Measurements from ENCODE around the gene IZUMO4. TPM values are rescaled to one million over a fixed set of nuclear protein-coding genes. Genes with fewer than 3 reads are reported as not detected.

Gene IZUMO4
- total RNA-seq, 2 experiments from 2014 or later, result 17.4 to 17.9 TPM

- Mint-ChIP-seq H3K27me3 (no peaks in the 10 kb centered on the region), H3K4me1 (ENCODE audit: low read depth) (peaks cover 33% of the 10 kb centered on the region), H3K4me3 (peak overlapping the region; percentile 90), H3K36me3 (ENCODE audit: low read depth) (peaks cover 26% of the 10 kb centered on the region), H3K27ac (peak overlapping the region; percentile 85), H3K9me3 (no peaks in the 10 kb centered on the region)
- Histone ChIP-seq H3K27ac (ENCODE audit: low read depth in 1 of 2, low read length in 2 of 2) (peak overlapping the region; percentile 74 to 83), H3K4me1 (ENCODE audit: insufficient read depth, low read length) (peaks cover 78% of the 10 kb centered on the region), H3K27me3 (ENCODE audit: control insufficient read depth in 1 of 2, insufficient read depth in 2 of 2, low read length in 2 of 2) (no peaks in the 10 kb centered on the region), H3K36me3 (ENCODE audit: insufficient read depth, low read length) (peaks cover 42% of the 10 kb centered on the region), H3K4me3 (ENCODE audit: low read length) (peak overlapping the region; percentile 99), H3K9me3 (ENCODE audit: control insufficient read depth in 1 of 2, insufficient read depth in 1 of 2, low read length in 2 of 2) (no peaks in the 10 kb centered on the region)
- ATAC-seq (ENCODE audit: poor library complexity) (peak; percentile 1), DNase-seq (peak in 3 of 14 experiments; percentile 14 to 39 (median 25))
- ChIA-PET CTCF (no interaction called here), POLR2A (interaction anchor here (0.6 to 3.7 kb wide), 6 partner anchors 8 to 45 kb away, joined by 3 to 18 read pairs (median 5); partner anchors contain the start of gene MOB3A)
- no peak for TF ChIP-seq CTCF (IDR thresholded peaks at IDR 0.05)
- intact Hi-C loops (cut with DNase I, micrococcal nuclease), result loop anchor here (5.0 kb wide), 1 partner anchor 33 kb away; the partner anchor contains the start of gene BTBD2 (in 2 of the 2)
Measured at GRCh38 chr19:2050349-2050990, 46.2 kb upstream of the IZUMO4 start.

- ATAC-seq (ENCODE audit: poor library complexity), result peak; percentile 81
- intact Hi-C loops (cut with DNase I, micrococcal nuclease), result loop anchor here (1.0 to 5.0 kb wide), 3 partner anchors 10 to 45 kb away; partner anchors contain the start of genes BTBD2 (in 2 of the 2), IZUMO4 (in 1 of the 2) and MOB3A (in 1 of the 2)
- Histone ChIP-seq H3K27ac (ENCODE audit: low read depth in 1 of 2, low read length in 2 of 2) (peak within 1 kb of the TSS; percentile 83 to 87), H3K4me1 (ENCODE audit: insufficient read depth, low read length) (peaks cover 78% of the 10 kb centered on the region), H3K4me3 (ENCODE audit: low read length) (peak within 1 kb of the TSS; percentile 99), H3K9me3 (ENCODE audit: control insufficient read depth in 1 of 2, insufficient read depth in 1 of 2, low read length in 2 of 2) (no peaks in the 10 kb centered on the region), H3K27me3 (ENCODE audit: control insufficient read depth in 1 of 2, insufficient read depth in 2 of 2, low read length in 2 of 2) (no peaks in the 10 kb centered on the region), H3K36me3 (ENCODE audit: insufficient read depth, low read length) (peaks cover 35% of the 10 kb centered on the region)
- H3K36me3 Mint-ChIP-seq (ENCODE audit: low read depth), result peaks cover 26% of the 10 kb centered on the region
- peak; percentile 32 for TF ChIP-seq CTCF (IDR thresholded peaks at IDR 0.05)
- H3K27ac Mint-ChIP-seq, result peak within 1 kb of the TSS; percentile 93
- H3K4me1 Mint-ChIP-seq (ENCODE audit: low read depth), result peaks cover 37% of the 10 kb centered on the region
- ChIA-PET POLR2A (interaction anchor here (0.6 to 3.7 kb wide), 17 partner anchors 9 to 427 kb away, joined by 3 to 27 read pairs (median 4); partner anchors contain the start of genes IZUMO4 and MOB3A), CTCF (interaction anchor here (0.7 to 2.7 kb wide), 2 partner anchors 10 to 19 kb away, joined by 3 to 16 read pairs; no protein-coding TSS in a partner anchor)
- H3K9me3 Mint-ChIP-seq, result no peaks in the 10 kb centered on the region
- DNase-seq, result peak; percentile 88 to 98 (median 95)
- H3K4me3 Mint-ChIP-seq, result peak within 1 kb of the TSS; percentile 94
- H3K27me3 Mint-ChIP-seq, result no peaks in the 10 kb centered on the region
Measured at GRCh38 chr19:2050991-2051772, 45.5 kb upstream of the IZUMO4 start, which contains the start of gene MKNK2. TSS of gene MKNK2 (minus strand) at chr19:2051244. CDS start at chr19:2050851, 393 bp downstream.
